AG04449 (cell line): Measurements from ENCODE around the gene CPEB3.

ENCODE experiments used
- CTCF ChIA-PET: fragments of 350-600 bp; formaldehyde crosslinking; extraction: SDS; loops from one replicate; lab custom pipeline; 2021; ENCODE audit warnings: antibody characterized with exemption; lab: Yijun Ruan, JAX
- POLR2A ChIA-PET: fragments of 400-600, 350-600 bp; formaldehyde crosslinking; extraction: SDS; loops from one replicate; lab custom pipeline; 2020; ENCODE audit warnings: antibody characterized with exemption, inconsistent platforms; lab: Yijun Ruan, JAX
- DNase-seq: peaks from one replicate; pipeline ENCODE4 v3.0.0-alpha.2; 2010; ENCODE audit warnings: low read depth, low spot score
- H3K4me3 ChIP-seq: 2 replicates; pipeline ENCODE4 v1.5.1; 2011; ENCODE audit warnings: low read depth, mild to moderate bottlenecking, control low read depth, low read length
- CTCF ChIP-seq: IDR thresholded peaks from one replicate; pipeline ENCODE4 v1.5.1; 2011; ENCODE audit warnings: mild to moderate bottlenecking, moderate library complexity, low read length, control low read depth, inconsistent platforms; ENCODE audit not compliant: insufficient read depth; ENCODE audit errors: missing control alignments

CPEB3 gene

DNA sequence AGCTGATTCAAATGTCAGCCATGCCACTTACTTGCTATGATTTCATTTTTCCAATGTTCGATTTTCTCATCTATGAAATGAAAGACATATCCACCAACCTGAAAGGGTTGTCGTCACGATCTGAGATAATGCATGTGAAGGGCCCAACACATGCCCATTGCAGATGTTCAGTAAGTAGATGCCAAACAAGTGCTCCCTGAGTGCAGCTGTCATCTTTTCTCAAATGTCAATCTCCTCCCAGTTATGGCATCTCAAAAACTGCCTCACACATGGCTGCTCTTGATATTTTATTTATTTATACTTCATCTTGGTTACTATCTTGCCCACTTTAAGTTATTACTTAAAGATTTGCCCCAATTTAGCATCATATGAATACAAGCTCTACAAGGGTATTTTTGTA, 16.8 kb downstream of the CPEB3 start:
- ChIA-PET CTCF (interaction anchor here (1.0 to 1.2 kb wide), 3 partner anchors 10 to 20 kb away, joined by 4 to 5 read pairs (median 5); partner anchors contain the start of genes CPEB3 and MARCHF5), POLR2A (no interaction called here)
- DNase-seq: no peak
- no peak for TF ChIP-seq CTCF
- H3K4me3 ChIP-seq: no peak overlapping the region

DNA sequence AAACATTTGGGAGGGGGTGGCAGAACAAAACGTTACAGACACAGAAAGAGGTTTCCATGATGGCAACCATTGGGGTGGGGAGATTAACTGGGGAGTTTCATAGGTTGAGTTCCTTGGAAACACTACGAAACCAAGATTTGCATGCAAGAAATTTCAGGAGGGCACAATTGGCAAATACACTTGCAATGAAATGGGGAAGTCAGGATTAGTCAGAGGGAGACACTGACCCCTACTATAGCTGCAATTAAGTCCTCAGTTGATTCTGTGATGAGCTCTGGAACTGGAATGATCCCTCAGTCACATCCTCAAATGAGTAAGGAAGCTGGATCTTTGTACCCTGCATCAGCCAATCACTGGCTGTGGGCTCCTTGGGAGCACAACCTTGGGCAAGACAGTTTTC, 22.1 kb downstream of the CPEB3 start:
- CTCF ChIA-PET: interaction anchor here (1.1 kb wide), 1 partner anchor 22 kb away, joined by 4 read pairs; the partner anchor contains the start of gene CPEB3
- no peak for TF ChIP-seq CTCF
- POLR2A ChIA-PET: no interaction called here
- H3K4me3 ChIP-seq: no peak overlapping the region
- no peak for DNase-seq

DNA sequence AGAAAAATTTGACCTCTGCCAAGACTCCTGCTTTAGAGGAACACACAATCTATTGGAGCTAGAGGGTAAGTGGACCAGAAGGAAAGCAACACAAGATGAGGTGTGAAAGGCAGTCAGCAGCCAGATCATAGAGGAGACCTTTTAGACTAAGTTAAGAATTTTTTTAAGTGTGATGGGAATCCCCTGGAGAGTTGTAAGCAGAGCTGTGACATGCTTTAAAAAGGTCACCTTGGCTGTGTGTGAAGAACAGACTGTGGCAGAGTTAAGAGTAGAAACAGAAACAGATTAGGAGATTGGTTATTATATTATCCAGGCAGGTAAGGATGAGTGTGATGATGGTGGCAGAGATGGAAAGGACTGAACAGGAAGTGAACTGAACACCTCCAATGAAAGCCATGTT, 23.5 kb downstream of the CPEB3 start:
- no peak for TF ChIP-seq CTCF
- POLR2A ChIA-PET: no interaction called here
- no peak for DNase-seq
- no peak overlapping the region for H3K4me3 ChIP-seq
- CTCF ChIA-PET: no interaction called here

GRCh38 chr10:92265687-92266258, 25.1 kb downstream of the CPEB3 start:
- no peak for DNase-seq
- ChIA-PET CTCF (interaction anchor here (0.9 to 1.0 kb wide), 2 partner anchors 9 to 24 kb away, joined by 3 read pairs; no protein-coding TSS in a partner anchor), POLR2A (no interaction called here)
- H3K4me3 ChIP-seq: no peak overlapping the region
- TF ChIP-seq CTCF: no peak

DNA sequence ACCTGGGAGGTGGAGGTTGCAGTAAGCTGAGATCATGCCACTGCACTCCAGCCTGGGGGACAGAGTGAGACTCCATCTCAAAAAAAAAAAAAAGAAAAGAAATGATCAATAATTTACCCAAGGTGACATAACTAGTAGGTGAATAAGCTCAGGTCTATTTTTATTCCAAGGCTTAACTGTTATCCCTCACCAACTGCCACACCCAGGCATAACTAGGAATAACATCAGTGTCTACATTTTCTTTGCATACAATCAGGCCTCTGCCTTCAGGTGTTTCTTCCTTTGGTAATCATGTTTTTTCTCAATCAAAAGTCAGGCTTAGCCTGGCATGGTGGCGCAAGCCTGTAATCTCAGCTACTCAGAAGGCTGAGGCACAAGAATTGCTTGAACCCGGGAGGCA, 26.6 kb downstream of the CPEB3 start:
- no peak for TF ChIP-seq CTCF
- no peak for DNase-seq
- ChIA-PET CTCF (interaction anchor here (1.7 kb wide), 1 partner anchor 9 kb away, joined by 5 read pairs; no protein-coding TSS in a partner anchor), POLR2A (no interaction called here)
- H3K4me3 ChIP-seq: no peak overlapping the region

- ChIA-PET CTCF (no interaction called here), POLR2A (no interaction called here)
- no peak overlapping the region for H3K4me3 ChIP-seq
- no peak for TF ChIP-seq CTCF
- no peak for DNase-seq
Observed at GRCh38 chr10:92263396-92263795, 27.5 kb downstream of the CPEB3 start.
